ENCODE data around the gene ZSCAN10.

DNA sequence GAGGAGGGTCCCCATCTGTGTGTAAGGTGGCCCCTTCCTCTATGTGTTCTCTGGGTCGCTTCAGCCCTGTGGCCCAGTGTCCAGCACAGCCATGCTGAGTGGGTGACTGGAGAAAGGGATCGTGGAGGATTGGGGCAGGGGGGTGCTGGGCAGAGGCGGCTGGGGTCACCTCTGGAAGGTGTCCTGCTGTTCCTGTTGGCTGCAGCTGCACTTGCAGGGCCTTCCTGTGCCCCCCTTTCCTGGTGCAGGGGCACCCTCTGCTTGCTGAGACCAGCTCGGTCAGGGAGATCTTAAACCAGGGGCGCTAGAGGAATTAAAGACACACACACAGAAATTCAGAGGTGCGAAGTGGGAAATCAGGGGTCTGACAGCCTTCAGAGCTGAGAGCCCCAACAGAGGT, 22.5 kb downstream of the ZSCAN10 start:
- TF ChIP-seq POLR2A (IDR thresholded peaks at IDR 0.05), result no peak
- TF ChIP-seq, protein P1, sequence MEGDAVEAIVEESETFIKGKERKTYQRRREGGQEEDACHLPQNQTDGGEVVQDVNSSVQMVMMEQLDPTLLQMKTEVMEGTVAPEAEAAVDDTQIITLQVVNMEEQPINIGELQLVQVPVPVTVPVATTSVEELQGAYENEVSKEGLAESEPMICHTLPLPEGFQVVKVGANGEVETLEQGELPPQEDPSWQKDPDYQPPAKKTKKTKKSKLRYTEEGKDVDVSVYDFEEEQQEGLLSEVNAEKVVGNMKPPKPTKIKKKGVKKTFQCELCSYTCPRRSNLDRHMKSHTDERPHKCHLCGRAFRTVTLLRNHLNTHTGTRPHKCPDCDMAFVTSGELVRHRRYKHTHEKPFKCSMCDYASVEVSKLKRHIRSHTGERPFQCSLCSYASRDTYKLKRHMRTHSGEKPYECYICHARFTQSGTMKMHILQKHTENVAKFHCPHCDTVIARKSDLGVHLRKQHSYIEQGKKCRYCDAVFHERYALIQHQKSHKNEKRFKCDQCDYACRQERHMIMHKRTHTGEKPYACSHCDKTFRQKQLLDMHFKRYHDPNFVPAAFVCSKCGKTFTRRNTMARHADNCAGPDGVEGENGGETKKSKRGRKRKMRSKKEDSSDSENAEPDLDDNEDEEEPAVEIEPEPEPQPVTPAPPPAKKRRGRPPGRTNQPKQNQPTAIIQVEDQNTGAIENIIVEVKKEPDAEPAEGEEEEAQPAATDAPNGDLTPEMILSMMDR (IDR thresholded peaks at IDR 0.05), result no peak
